DOHH2 (cell line): Measurements from ENCODE around the gene TLE5.

Source experiments
- EZH2phosphoT487 ChIP-seq: fragments of 200-600 bp; sonication (generic); IDR thresholded peaks from 2 replicates; pipeline ENCODE4 v1.6.1; 2017; ENCODE audit warnings: borderline replicate concordance, mild to moderate bottlenecking, antibody characterized with exemption, low read length, moderate library complexity, mixed read lengths
- TF ChIP-seq, protein P1 (sequence below): fragments of 200-600 bp; sonication (generic); IDR thresholded peaks from one replicate; pipeline ENCODE4 v1.5.1; 2014; ENCODE audit warnings: antibody characterized with exemption, mild to moderate bottlenecking, low read depth, low read length; ENCODE audit not compliant: poor library complexity, severe bottlenecking

GRCh38 chr19:3006075-3006767 lies 56.1 kb downstream of the TLE5 start:
- TF ChIP-seq, protein P1, sequence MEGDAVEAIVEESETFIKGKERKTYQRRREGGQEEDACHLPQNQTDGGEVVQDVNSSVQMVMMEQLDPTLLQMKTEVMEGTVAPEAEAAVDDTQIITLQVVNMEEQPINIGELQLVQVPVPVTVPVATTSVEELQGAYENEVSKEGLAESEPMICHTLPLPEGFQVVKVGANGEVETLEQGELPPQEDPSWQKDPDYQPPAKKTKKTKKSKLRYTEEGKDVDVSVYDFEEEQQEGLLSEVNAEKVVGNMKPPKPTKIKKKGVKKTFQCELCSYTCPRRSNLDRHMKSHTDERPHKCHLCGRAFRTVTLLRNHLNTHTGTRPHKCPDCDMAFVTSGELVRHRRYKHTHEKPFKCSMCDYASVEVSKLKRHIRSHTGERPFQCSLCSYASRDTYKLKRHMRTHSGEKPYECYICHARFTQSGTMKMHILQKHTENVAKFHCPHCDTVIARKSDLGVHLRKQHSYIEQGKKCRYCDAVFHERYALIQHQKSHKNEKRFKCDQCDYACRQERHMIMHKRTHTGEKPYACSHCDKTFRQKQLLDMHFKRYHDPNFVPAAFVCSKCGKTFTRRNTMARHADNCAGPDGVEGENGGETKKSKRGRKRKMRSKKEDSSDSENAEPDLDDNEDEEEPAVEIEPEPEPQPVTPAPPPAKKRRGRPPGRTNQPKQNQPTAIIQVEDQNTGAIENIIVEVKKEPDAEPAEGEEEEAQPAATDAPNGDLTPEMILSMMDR: no peak
- no peak for TF ChIP-seq EZH2phosphoT487
